T-cell (primary cell): Measurements from ENCODE around the gene CARD19. TPM values are rescaled to one million over a fixed set of nuclear protein-coding genes. Genes with fewer than 3 reads are reported as not detected.
A peak's percentile ranks its signal among the peaks of the same experiment; 100 is the strongest.

Source experiments
- ATAC-seq, 4 experiments: fragments of 200-7000 bp in 3 of 4; fragments of 150-1000 bp in 1 of 4; cut with Tn5 transposase; replicated peaks in 1 of 4; 1 replicate in 3 of 4; 2 replicates in 1 of 4; pipeline ENCODE4 v1.10.0; 2021; ENCODE audit warnings: moderate library complexity in 3 of 4, mild to moderate bottlenecking in 2 of 4, moderate number of reproducible peaks in 1 of 4
- CTCF ChIA-PET, 2 donors: fragments of 300-600 bp; sonication (Branson Sonifier 250); formaldehyde crosslinking; loops; one replicate each; lab custom pipeline; 2022; ENCODE audit warnings: antibody characterized with exemption in 2 of 2; lab: Charles Lee
- POLR2A ChIA-PET, 2 donors: fragments of 300-600 bp; sonication (Branson Sonifier 250); formaldehyde crosslinking; loops; one replicate each; lab custom pipeline; 2022; ENCODE audit warnings: antibody characterized with exemption in 2 of 2; lab: Charles Lee
- DNase-seq, 35 experiments: peaks; one replicate each; pipeline versions ENCODE4 v3.0.0 to v3.0.0-alpha.2; 2013 to 2023
- H3K27ac ChIP-seq: one replicate; pipeline ENCODE4 v1.5.1; 2013; ENCODE audit warnings: low read length
- H3K27me3 ChIP-seq, 2 experiments: replicated peaks in 1 of 2; 1 replicate in 1 of 2; 2 replicates in 1 of 2; pipeline versions ENCODE4 v1.6.1 to v1.7.0; 2013; ENCODE audit warnings: low read length in 1 of 2, mixed read lengths in 1 of 2; ENCODE audit not compliant: control insufficient read depth in 2 of 2, insufficient read depth in 2 of 2; ENCODE audit errors: extremely low read depth in 1 of 2
- H3K36me3 ChIP-seq, 2 donors: 1 replicate in 1 of 2; 2 replicates in 1 of 2; pipeline versions ENCODE4 v1.6.1 to v1.7.0; 2013; ENCODE audit warnings: low read length in 1 of 2; ENCODE audit not compliant: control insufficient read depth in 2 of 2, insufficient read depth in 1 of 2; ENCODE audit errors: extremely low read depth in 1 of 2
- H3K4me1 ChIP-seq, 2 experiments: 1 replicate in 1 of 2; 2 replicates in 1 of 2; pipeline versions ENCODE4 v1.6.1 to v1.7.0; 2013; ENCODE audit warnings: low read length in 2 of 2, mixed read lengths in 1 of 2; ENCODE audit not compliant: insufficient read depth in 2 of 2, control insufficient read depth in 1 of 2; ENCODE audit errors: extremely low read depth in 1 of 2
- H3K4me3 ChIP-seq, 2 donors: 1 replicate in 1 of 2; 2 replicates in 1 of 2; pipeline versions ENCODE4 v1.5.1 to v1.7.0; 2013; ENCODE audit warnings: mild to moderate bottlenecking in 2 of 2, low read length in 1 of 2, moderate library complexity in 1 of 2; ENCODE audit not compliant: control insufficient read depth in 1 of 2; ENCODE audit errors: extremely low read depth in 1 of 2
- H3K9me3 ChIP-seq: 2 replicates; pipeline ENCODE4 v1.7.0; 2013
- H3K27ac Mint-ChIP-seq, 2 donors: one replicate each; pipeline ENCODE4 v1.8.0; 2020 to 2021; ENCODE audit warnings: mild to moderate bottlenecking in 2 of 2, mixed read lengths in 2 of 2
- H3K27me3 Mint-ChIP-seq, 2 donors: one replicate each; pipeline ENCODE4 v1.8.0; 2021 to 2022; ENCODE audit warnings: mixed read lengths in 2 of 2
- H3K36me3 Mint-ChIP-seq: one replicate; pipeline ENCODE4 v1.8.0; 2021; ENCODE audit warnings: mixed read lengths
- H3K4me1 Mint-ChIP-seq, 3 donors: one replicate each; pipeline ENCODE4 v1.8.0; 2020 to 2022; ENCODE audit warnings: mixed read lengths in 3 of 3, mild to moderate bottlenecking in 1 of 3
- H3K4me3 Mint-ChIP-seq, 3 donors: one replicate each; pipeline ENCODE4 v1.8.0; 2020 to 2022; ENCODE audit warnings: mild to moderate bottlenecking in 3 of 3, mixed read lengths in 3 of 3, moderate library complexity in 3 of 3
- H3K9me3 Mint-ChIP-seq, 3 donors: one replicate each; pipeline ENCODE4 v1.8.0; 2020 to 2022; ENCODE audit warnings: mixed read lengths in 3 of 3
- WGBS: methylation state at CpG from one replicate; pipeline ENCODE4 v1.1.5; 2013; ENCODE audit warnings: missing lambda C conversion rate; ENCODE audit not compliant: insufficient coverage; 5-methylcytosine and 5-hydroxymethylcytosine counted together
- total RNA-seq, 35 experiments: library from RNA in 6 of 35; stranded (reverse) in 6 of 35; fragments of 120-200 nt in 1 of 35; gene quantifications; one replicate each; pipeline versions ENCODE4 v1.2.1 to v1.2.4 and lab custom pipeline; 2013 to 2026

The CARD19 gene
- total RNA-seq, 5 donors from 2014 or later (not counting 1 experiment from before 2014, with no cell fraction given), result 39.7 to 98.5 (median 72.8) TPM

DNA sequence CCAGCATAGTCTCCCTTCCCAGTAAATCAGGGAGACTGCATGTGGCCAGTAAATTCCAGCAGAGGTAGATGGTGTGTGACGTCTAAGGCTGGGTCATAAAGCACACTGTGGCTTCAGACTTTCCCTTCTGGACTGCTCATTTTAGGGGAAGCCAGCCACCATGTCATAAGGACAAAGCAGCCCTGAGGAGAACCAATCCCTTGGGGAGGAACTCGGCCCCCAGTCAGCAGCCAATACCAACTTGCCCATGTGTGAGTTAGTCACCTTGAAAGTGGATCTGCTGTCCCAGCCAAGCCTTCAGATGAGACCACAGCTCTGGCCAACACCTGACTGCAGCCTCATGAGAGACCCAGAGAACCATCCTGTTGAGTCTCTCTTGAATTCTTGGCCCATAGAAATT, 52.7 kb downstream of the CARD19 start:
- Mint-ChIP-seq H3K36me3 (no peaks in the 10 kb centered on the region), H3K9me3 (peaks cover 0 to 4% (median 3%) of the 10 kb centered on the region in 3 donors), H3K4me3 (no peak overlapping the region), H3K27ac (no peak overlapping the region), H3K4me1 (peaks cover 26 to 37% (median 28%) of the 10 kb centered on the region in 3 donors), H3K27me3 (no peaks in the 10 kb centered on the region)
- Histone ChIP-seq H3K27ac (no peak overlapping the region), H3K4me3 (no peak overlapping the region), H3K27me3 (no peaks in the 10 kb centered on the region), H3K9me3 (no peaks in the 10 kb centered on the region), H3K4me1 (peaks cover 6 to 14% of the 10 kb centered on the region in 2 experiments), H3K36me3 (no peaks in the 10 kb centered on the region)
- DNase-seq (no peak), ATAC-seq (no peak)
- ChIA-PET CTCF (no interaction called here), POLR2A (no interaction called here)
- WGBS, result 83% methylated on average over 1 of the region's 2 CpGs

DNA sequence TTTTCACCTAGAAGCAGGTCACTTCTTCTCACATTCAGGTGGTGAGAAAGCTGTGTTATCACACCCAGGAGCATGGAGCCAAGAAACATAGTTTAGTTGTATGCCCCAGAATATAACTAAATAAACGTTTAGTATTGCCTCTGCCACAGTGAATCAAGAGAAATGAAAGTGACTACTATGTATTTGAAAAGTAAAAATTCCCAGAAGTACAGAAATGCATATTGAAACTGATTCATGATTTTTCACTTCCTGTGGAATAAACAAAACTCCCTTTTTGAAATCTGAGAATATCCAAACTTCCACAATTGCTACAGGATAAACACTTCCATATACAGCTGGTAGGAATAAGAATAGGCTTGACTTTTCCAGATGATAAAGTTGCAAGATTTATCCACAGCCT, 53.3 kb downstream of the CARD19 start:
- CTCF ChIA-PET, result no interaction called here
- H3K4me1 ChIP-seq, result peaks cover 4 to 8% of the 10 kb centered on the region in 2 experiments
- ATAC-seq, result no peak
- POLR2A ChIA-PET, result no interaction called here
- H3K9me3 Mint-ChIP-seq, result peaks cover 0 to 4% (median 3%) of the 10 kb centered on the region in 3 donors
- no CpG with 5 or more reads among the region's 1 CpG for WGBS
- peaks cover 19 to 31% (median 23%) of the 10 kb centered on the region in 3 donors for H3K4me1 Mint-ChIP-seq
- no peaks in the 10 kb centered on the region for H3K36me3 Mint-ChIP-seq
- H3K36me3 ChIP-seq, result no peaks in the 10 kb centered on the region
- no peak overlapping the region for H3K27ac ChIP-seq
- no peak overlapping the region for H3K4me3 Mint-ChIP-seq
- DNase-seq, result no peak
- H3K27me3 ChIP-seq, result no peaks in the 10 kb centered on the region
- H3K27ac Mint-ChIP-seq, result peak overlapping the region in 1 of 2 donors; percentile 75
- no peaks in the 10 kb centered on the region for H3K9me3 ChIP-seq
- H3K27me3 Mint-ChIP-seq, result no peaks in the 10 kb centered on the region
- H3K4me3 ChIP-seq, result no peak overlapping the region

DNA sequence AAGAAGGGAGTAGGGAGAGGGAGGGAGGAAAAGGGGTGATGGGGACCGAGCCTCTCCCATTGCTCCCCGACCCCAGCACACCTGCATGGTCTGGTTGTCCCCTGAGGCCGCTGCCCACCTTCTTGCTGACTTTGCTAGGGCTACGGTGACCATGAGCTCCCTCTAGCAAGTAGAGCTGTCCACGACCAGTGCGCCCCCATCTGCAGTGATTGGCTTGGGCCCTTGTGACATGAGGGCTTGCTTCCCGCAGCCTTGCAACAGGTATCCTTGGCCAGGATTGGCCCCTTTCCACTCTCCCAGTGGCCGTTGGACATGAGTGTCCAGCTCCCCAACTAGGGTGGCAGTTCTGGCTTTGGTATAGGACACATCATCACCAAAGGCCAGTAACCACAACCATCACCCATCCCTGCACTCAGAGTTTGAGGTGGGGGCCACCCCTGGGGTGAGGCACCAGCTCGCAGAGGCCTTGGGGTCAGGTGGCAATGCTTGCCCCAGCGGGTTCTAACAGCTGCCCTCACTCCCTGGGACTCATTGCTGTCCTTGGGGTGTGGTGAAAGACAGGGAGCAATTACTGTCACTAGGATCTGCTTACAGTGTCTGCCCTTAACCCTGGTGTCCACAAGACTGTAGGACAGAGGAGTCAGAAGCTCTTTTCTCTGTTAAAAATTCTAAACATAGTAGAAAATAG, 55.2 kb downstream of the CARD19 start:
- Histone ChIP-seq H3K4me3 (no peak overlapping the region), H3K4me1 (peaks cover 0 to 3% of the 10 kb centered on the region in 2 experiments), H3K27me3 (no peaks in the 10 kb centered on the region), H3K27ac (no peak overlapping the region), H3K36me3 (no peaks in the 10 kb centered on the region), H3K9me3 (no peaks in the 10 kb centered on the region)
- CTCF ChIA-PET, result no interaction called here
- POLR2A ChIA-PET, result no interaction called here
- peaks cover 15 to 27% (median 23%) of the 10 kb centered on the region in 3 donors for H3K4me1 Mint-ChIP-seq
- H3K9me3 Mint-ChIP-seq, result peaks cover 0 to 4% (median 3%) of the 10 kb centered on the region in 3 donors
- no peak overlapping the region for H3K4me3 Mint-ChIP-seq
- H3K27ac Mint-ChIP-seq, result no peak overlapping the region
- DNase-seq (no peak), ATAC-seq (no peak)
- no peaks in the 10 kb centered on the region for H3K36me3 Mint-ChIP-seq
- H3K27me3 Mint-ChIP-seq, result no peaks in the 10 kb centered on the region
- WGBS, result 91% methylated on average over 7 of the region's 10 CpGs

DNA sequence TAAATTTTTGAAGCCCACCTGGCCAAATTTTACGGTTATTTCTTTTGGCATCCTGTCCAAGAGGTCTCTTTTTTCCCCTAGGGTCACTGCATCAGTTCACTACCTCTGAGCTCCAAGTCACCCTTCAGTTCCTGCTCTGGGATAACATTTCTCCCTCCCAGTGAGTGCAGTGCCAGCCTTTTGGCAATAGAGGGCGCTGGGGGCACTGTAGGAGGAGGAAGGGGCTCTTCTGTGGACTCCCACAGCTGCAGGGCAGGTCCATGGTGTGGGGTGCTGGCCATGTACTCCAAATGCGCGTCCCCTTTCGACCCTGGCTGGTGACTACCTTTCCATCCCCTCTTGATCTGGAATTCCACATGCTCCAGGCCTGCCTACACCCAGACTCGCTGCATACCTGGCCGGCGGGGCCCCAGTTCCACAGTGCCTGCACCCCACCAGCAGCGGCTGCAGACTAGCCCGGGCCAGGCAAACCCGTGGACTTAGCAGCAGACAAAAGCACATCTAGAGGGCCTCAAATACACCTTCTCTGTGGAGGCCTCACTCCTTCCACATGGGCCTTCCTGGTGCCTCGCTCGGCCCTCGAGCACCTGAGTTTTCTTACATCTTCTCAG, 58.4 kb downstream of the CARD19 start:
- Histone ChIP-seq H3K4me1 (peaks cover 0 to 7% of the 10 kb centered on the region in 2 experiments), H3K4me3 (no peak overlapping the region), H3K27ac (no peak overlapping the region), H3K9me3 (no peaks in the 10 kb centered on the region), H3K27me3 (no peaks in the 10 kb centered on the region), H3K36me3 (no peaks in the 10 kb centered on the region)
- 90% methylated on average over 13 of the region's 14 CpGs for WGBS
- H3K36me3 Mint-ChIP-seq, result no peaks in the 10 kb centered on the region
- ATAC-seq (peak in 3 of 4 experiments; percentile 34 to 63 (median 43)), DNase-seq (peak in 19 of 35 experiments; percentile 20 to 62 (median 33))
- ChIA-PET POLR2A (no interaction called here), CTCF (no interaction called here)
- H3K27me3 Mint-ChIP-seq, result no peaks in the 10 kb centered on the region
- H3K9me3 Mint-ChIP-seq, result no peaks in the 10 kb centered on the region
- H3K4me3 Mint-ChIP-seq, result no peak overlapping the region
- H3K27ac Mint-ChIP-seq, result peak overlapping the region in 1 of 2 donors; percentile 16
- H3K4me1 Mint-ChIP-seq, result peaks cover 5 to 28% (median 14%) of the 10 kb centered on the region in 3 donors

DNA sequence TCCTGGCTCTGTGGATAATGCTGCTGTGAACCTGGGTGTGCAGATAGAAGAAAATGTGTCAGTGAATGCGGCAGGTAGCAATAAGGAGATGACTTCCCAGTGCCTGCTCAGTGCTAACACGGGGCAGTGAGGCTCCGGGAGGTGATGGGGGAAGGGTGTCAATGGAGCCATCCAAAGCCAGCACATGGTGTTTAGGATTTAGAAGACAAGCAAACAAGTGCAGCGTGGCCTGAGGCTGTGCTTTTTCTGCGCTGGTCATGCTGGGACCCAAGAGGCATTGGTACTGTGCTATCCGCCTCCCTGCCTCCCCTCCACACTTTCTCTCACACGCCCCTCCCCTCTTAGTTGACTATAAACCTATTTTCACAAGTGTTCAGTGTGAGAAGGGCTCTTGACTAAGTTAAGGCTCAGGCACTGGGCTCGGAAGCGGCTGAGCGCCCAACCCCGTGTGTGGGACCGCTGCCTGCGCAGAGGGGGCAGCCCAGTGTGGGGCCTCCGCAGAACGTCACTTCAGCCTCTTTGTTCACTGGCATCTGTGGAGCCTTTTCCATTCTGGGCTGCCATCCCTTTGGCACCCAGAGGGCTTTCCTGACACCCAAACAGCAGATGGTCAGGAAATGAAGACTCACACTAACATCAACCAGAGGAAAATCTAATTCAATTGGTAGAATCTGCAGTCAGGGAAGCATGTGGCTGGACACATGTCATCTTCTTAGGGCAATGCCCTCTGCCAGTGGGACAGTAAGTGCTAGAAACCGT, 59.9 kb downstream of the CARD19 start:
- no peaks in the 10 kb centered on the region for H3K36me3 Mint-ChIP-seq
- DNase-seq (no peak), ATAC-seq (no peak)
- H3K4me3 Mint-ChIP-seq, result no peak overlapping the region
- no peaks in the 10 kb centered on the region for H3K27me3 ChIP-seq
- H3K9me3 Mint-ChIP-seq, result no peaks in the 10 kb centered on the region
- peaks cover 0 to 13% of the 10 kb centered on the region in 2 experiments for H3K4me1 ChIP-seq
- POLR2A ChIA-PET, result interaction anchor here in 1 of 2 donors (0.6 kb wide), 1 partner anchor 340 kb away, joined by 3 read pairs; no protein-coding TSS in a partner anchor
- H3K27me3 Mint-ChIP-seq, result no peaks in the 10 kb centered on the region
- 96% methylated on average over 14 of the region's 16 CpGs for WGBS
- H3K4me1 Mint-ChIP-seq, result peaks cover 7 to 22% (median 16%) of the 10 kb centered on the region in 3 donors
- H3K27ac Mint-ChIP-seq, result peak overlapping the region; percentile 39 to 60
- H3K27ac ChIP-seq, result no peak overlapping the region
- H3K9me3 ChIP-seq, result no peaks in the 10 kb centered on the region
- no peak overlapping the region for H3K4me3 ChIP-seq
- no peaks in the 10 kb centered on the region for H3K36me3 ChIP-seq
- CTCF ChIA-PET, result no interaction called here

DNA sequence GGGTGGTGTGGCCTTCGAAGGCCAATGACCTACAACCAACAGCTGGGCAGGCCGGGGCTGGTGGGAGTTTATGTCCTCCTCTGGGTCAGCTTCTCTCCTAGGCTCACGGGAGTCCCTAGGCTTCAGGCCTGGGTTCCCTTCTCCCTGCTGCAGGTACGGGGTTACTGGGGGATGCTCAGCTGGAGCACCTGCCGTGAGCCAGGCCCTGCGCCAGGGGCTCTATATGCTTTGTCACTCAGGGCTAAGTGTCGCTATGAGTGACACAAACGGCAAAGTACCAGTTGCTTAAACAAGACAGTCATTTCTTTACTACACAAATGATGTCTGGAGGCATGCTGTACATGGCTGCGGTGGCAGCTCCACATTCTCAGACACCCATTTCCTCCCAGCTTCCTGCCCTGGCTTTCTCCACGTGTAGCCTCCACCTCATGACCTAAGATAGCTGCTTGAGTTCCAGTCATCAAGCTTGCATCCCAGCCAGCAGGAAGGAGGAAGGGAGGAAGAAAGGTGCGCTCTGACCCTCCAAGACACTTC, 60.5 kb downstream of the CARD19 start:
- Mint-ChIP-seq H3K27ac (peak overlapping the region in 1 of 2 donors; percentile 60), H3K9me3 (no peaks in the 10 kb centered on the region), H3K4me1 (peaks cover 7 to 22% (median 16%) of the 10 kb centered on the region in 3 donors), H3K4me3 (no peak overlapping the region), H3K27me3 (no peaks in the 10 kb centered on the region), H3K36me3 (no peaks in the 10 kb centered on the region)
- no peaks in the 10 kb centered on the region for H3K9me3 ChIP-seq
- H3K4me3 ChIP-seq, result no peak overlapping the region
- peak; percentile 17 to 46 (median 36) for ATAC-seq
- ChIA-PET CTCF (no interaction called here), POLR2A (interaction anchor here in 1 of 2 donors (0.6 kb wide), 1 partner anchor 339 kb away, joined by 3 read pairs; no protein-coding TSS in a partner anchor)
- no peak overlapping the region for H3K27ac ChIP-seq
- H3K4me1 ChIP-seq, result peaks cover 0 to 13% of the 10 kb centered on the region in 2 experiments
- WGBS, result 49% methylated on average over 7 of the region's 11 CpGs
- no peaks in the 10 kb centered on the region for H3K27me3 ChIP-seq
- DNase-seq, result peak in 1 of 35 experiments; percentile 7
- no peaks in the 10 kb centered on the region for H3K36me3 ChIP-seq
